SK-MEL-5 (cell line): ENCODE results near the gene SPARCL1. TPM values are rescaled to one million over a fixed set of nuclear protein-coding genes. Genes with fewer than 3 reads are reported as not detected.

Experiments
- DNase-seq: peaks from one replicate; pipeline ENCODE4 v3.0.0-alpha.2; 2016; ENCODE audit warnings: low read depth, low spot score
- in situ Hi-C: cut with HindIII; loops from 2 replicates; pipeline ENCODE4 v1.10.0; 2016; ENCODE audit warnings: low sequenced_read_pairs, high pct_unique_total_duplicates, low pct_unique_long_range_greater_than_20kb
- total RNA-seq: library from RNA; depleted of rRNA; stranded (reverse); fragments of >200 nt; shearing (Covaris generic); gene quantifications from 2 replicates; pipeline ENCODE4 v1.2.3, GENCODE V29; 2014

SPARCL1 gene
- total RNA-seq, 1 experiment from 2014 or later, result not detected

DNA sequence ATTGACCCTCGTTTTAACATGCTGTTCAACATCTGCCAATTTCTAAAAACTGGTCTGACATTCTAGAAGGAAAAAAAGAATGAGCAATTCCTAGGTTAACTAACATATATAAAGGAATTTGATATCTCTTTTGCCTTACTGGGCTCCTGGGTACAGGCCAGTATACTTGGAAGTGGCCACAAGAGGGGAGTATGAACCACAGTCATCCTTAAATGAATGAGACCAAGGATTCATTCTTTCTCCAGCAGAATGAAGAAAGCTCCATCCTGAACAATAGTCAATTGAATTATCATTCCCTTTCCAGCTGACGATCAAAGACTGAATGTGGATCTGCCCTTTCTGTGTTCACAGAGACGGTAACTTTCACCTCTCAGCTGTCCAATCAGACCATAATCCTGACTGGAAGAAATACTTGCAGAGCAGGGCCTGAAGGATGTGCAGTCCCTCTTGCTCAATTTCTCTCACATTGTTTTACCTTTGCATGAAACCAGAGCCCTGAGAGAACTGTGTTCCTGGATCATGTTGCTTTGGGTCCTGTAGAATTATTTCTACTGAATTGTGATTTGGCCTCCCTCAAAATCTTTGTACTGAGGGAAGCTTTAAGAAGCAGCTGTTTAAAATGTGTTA lies 14.8 kb upstream of the SPARCL1 start:
- peak; percentile 83 for DNase-seq
- in situ Hi-C loops, result no loop called here

DNA sequence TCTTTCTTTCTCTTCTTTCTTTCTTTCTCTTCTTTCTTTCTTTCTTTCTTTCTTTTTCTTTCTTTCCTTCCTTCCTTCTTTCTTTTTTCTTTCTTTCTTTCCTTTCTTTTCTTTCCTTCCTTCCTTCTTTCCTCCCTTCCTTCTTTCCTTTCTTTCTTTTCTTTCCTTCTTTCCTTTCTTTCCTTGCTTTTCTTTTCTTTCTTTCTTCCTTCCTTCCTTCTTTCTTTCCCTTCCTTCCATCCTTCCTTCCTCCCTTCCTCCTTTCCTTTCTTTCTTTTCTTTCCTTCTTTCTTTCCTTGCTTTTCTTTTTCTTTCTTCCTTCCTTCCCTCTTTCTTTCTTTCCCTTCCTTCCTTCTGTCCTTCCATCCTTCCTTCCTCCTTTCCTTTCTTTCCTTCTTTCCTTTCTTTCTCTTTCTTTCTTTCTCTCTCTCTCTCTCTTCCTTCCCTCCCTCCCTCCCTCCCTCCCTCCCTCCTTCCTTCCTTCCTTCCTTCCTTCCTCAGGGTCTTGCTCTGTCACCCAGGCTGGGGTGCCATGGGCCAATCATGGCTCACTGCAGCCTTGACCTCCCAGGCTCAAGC lies 13.6 kb upstream of the SPARCL1 start:
- no peak for DNase-seq
- in situ Hi-C loops, result no loop called here

DNA sequence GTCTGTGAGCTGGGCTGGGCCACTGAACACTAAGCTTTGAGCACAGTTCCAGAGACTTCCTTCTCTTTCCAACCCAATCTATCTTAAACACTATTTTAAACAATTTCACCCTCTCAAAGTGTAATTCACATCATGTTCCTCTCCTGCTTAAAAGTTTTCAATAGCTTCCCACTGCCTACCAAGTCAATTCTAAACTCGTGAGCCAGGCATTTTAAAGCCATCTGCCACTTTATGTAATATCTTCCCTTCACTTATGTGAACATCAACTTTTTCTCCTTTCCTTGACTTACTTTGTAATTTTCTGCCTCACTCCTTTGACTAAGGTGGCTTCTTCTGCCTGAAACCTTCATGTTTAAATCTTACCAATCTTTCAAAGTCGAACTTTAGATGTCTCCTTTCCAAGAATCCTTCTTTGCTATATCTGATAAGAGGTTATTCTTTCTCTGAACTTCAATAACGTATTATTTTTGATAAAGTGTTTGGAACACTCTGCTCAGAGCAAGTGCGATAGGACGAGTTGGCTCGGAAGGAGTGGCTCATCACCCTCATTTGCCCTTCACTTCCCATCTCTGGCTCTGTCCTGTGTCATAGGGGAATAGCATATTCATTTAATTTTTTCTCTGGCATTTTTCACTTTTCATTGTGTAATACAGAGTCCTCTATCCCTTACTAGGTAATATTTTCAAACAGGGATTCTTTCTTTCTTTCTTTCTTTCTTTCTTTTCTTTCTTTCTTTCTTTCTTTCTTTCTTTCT lies 13.0 kb upstream of the SPARCL1 start:
- in situ Hi-C loops, result no loop called here
- DNase-seq, result no peak

DNA sequence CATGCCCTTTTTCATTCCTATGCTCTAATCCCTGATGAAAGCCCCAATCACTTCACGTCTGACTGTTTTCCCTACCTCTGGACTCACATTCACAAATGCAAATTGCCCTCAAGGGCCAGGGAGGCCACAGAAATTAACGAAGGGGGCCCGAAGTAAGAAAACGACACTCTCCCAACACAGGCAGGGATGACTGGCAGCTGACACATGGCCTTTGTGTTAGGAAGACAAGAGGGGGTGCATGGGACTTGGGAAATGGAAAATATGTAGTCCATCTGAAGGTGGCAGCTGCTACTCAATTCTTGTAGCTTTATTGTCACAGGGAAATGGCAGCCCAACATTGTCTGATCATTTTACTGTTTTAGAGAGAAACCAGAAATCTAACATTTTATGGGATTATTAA lies 12.3 kb upstream of the SPARCL1 start:
- no peak for DNase-seq
- in situ Hi-C loops, result no loop called here

DNA sequence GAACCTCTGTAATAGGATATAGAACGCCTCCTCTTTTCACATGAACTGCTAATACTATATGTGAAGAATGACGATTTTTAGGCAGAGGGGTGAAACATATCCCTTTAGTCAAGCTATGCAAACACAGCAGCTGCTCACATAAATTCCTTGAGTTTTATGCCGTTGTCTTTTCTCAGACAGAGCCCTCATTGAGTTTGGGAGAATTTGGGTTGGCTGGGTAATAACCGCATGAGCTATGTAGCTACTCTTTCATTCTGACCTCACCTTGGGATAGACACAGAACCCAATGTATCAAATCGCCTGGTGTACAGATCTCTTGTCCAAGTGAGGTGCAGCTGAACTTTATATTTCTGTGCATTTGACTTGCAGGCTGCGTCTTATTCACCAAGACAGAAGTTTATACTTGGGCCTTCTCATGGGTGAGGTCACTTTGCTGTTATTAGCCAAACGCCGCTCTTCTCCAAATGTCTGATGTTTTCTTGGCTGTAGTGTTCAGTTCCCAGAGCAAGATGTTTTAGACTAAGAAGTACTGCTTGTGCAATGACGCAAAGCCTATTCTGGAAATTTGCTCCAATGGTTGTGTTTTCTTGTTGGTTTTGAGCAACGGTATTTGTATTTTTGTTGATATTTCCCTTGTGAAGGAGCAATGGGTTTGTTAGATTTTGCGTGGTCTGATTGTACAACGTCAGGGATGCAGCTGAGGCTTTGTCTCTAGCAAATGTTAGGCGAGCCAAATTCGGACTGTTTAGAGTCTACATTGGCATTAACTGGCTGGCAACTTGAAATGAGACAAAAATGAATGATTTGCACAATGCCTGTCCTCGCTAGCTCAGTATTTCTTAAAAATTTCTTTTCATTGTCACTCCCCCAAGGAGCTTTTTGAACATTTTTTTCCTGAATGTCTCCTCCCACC lies 11.2 kb upstream of the SPARCL1 start:
- in situ Hi-C loops, result no loop called here
- DNase-seq, result no peak

DNA sequence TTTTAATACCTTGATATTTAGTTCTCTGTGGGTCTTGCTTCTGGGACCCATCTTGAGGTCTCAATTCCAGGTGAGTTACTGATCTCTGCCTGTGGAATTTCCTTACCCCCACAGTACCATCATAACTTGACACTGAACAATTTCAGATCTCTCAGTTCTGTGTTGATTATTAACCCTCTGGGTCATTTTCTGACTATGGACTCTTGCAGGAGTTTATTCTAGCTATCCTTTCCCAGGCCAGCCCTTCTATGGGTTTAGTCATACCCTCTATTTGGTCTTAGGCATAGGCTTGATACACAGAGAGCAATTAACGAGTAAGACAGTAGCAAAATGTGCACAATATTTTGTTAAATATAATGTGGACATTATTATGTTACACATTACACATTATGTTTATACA lies 3.7 kb upstream of the SPARCL1 start:
- in situ Hi-C loops, result no loop called here

DNA sequence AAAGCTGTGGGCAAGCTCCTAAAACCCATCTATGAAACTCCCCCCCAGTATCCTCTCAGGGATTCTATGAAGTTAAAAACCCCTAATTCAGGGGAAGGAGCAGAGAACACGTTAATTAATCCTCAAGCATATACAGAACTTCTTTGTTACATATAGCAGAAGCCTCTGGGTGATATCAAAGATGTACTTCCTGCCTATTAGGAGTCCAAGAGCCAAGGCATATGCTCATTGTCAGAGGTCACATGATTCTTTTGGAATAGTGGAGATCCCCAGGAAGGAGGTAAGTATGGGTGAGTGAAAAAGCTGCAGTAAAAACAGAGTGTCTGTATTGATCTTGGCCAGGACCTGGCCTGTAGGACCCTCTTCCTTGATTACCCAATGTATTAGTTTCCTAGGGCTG lies 2.9 kb upstream of the SPARCL1 start:
- in situ Hi-C loops, result no loop called here
- DNase-seq, result peak; percentile 30

More for the DNA sequence above, 3.7 kb upstream of the SPARCL1 start:
- DNase-seq, result no peak

DNA sequence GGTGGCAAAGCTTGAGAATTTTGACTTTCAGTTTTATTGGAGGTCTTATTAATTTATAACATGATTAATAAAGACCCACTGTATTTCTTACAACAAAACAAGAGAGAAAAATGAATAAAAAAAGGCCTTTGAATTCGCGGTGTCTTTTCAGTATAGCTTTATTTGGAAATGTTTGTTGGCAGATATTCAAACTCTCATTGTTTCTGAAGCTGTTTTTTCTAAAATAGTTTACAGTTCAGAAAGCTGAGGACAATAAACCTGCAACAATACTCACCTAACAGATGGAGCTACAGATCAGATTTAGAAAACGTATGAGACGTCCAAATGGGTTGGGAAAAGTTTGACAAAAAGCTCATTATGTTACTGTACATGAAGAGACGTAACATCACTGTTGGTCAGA lies 2.4 kb upstream of the SPARCL1 start:
- in situ Hi-C loops, result no loop called here
- no peak for DNase-seq

DNA sequence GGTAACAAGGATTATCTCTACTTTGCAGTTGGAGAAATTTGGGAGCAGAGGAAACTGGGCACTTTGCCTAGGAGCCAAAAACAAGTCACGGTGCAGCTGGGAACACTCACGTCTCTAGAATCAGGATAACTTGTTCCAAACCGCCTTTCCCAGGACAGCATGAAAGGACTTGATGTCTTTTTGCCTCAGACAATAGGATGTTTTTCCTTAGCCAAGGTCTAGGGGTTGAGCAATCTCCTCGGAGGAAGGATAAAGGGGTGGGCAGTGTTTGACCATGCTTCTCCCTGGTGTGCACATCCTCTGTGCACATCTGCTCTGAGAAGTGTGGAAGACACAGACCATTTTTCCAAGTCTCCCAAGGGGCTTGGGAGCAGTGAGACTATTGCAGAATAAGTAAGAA lies 1.7 kb upstream of the SPARCL1 start:
- in situ Hi-C loops, result no loop called here
- DNase-seq, result peak; percentile 20

DNA sequence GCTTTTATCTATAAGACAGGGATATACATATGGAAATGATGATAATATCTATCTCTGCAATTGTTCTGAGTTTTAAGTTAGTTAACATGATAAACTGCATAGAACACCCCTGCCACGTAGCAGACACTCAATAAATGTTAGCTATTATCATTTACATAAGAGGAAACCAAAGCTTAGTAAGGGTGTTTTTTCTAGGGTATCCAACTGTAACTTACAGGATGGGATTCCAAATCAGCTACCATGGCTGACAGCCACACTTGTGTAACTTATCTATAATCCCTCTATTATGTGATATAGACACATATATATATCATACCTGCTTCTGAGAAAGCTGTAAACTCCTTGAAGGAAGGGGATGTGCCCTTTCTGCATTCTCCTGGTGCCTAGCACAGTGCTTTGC lies 1.1 kb upstream of the SPARCL1 start:
- no peak for DNase-seq
- in situ Hi-C loops, result no loop called here

DNA sequence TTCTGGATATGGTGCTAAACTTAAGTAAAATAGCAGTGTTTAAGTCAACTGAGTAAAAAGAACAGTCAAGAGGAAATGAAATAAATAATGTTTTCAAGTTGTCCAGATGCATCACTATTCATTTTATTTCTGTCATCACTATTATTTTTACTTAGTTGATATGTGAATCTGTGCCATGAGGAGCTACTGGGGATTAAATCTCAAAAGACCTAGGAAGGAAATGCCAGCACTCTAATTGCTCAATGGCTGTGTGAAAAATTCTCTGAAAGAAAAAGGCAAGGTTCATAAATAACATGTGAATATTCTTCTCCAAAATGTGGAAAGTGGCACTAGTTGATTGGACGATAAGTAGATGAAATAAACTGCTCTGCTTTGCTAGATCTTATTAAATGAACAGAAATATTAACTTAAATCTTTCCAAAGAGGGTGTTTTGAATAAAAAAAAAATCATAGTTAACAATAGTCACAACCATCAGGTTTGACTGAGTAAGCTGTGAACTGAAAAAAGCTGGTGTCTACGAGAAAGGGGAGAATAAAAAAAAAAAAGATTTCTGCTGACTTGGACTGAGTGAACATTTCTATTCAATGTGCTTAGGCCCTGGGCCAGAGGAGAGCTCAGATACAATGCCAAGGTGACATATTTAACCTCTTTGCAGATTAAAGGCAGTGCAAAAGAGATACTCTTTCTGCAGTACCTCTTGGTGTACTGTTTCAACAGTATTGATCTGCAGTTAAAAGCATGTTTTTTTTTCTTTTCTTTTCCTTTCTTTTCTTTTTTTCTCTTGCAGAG lies 1.6 kb downstream of the SPARCL1 start:
- DNase-seq, result no peak
- in situ Hi-C loops, result no loop called here

DNA sequence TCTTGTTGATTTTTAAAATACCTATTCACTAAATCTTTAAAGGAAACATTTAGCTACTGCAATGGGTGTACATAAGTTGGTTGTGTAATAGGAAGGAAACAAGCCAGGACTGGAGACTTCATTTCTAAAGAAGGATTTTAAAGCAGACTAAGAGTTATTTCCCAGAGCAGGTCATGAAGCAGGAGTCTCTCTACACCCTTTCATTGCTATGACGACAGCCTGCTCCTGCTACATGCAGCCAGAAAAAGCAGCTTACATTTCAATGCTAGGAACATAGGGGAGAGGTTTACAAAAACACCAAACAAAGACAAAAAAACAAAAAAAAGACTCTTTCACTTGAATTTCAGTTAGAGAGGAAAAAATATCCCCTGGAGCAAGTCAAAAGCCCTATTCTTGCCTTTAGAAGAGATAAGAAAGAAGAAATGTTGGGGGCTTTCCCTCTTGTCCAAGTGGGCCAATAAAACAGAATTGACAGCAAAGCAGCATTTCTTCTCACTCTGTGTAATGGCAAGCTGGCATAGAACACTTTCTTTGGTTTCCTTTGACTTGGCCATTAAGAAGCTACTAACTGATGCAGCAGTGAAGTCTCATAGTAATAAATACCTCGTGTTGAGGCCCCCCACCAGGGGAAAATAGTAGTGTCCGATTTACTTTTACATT lies 3.4 kb downstream of the SPARCL1 start:
- DNase-seq, result no peak
- in situ Hi-C loops, result no loop called here

DNA sequence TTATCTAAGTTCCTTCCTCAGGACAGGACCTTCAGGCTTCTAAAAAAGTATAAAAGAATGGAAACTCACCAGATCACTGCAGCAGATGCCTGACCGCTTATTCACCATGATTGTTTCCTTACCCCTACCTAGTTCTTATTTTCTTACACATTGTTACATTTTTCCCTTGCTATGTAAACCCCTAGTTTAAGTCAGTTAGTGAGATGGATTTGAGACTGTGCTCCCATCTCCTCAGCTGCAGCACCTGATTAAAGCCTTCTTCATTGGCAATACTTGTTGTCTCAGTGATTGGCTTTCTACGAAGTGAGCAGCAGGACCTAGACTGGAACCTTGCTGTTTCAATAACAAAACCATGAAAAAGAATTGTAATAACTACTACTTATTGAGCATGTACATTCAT lies 4.7 kb downstream of the SPARCL1 start:
- no peak for DNase-seq
- in situ Hi-C loops, result no loop called here

DNA sequence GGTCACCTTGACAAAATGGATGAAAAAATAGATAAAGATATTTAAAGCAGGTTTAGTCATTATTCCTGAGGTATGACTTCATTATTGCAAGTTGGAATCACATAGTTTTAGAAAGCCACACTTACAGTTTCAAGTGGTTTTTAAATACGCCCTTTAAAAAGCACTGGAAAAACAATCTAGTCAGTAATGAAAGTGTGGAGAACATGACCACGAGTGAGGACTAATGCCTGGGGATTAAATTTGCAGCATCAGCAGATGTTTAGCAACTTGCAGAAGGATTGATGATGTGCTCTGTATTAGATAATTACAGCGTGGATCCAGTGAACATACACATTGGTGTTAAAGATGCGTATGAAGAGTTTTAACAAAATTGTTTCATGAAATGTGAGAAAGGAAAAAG lies 5.9 kb downstream of the SPARCL1 start:
- no peak for DNase-seq
- in situ Hi-C loops, result no loop called here

DNA sequence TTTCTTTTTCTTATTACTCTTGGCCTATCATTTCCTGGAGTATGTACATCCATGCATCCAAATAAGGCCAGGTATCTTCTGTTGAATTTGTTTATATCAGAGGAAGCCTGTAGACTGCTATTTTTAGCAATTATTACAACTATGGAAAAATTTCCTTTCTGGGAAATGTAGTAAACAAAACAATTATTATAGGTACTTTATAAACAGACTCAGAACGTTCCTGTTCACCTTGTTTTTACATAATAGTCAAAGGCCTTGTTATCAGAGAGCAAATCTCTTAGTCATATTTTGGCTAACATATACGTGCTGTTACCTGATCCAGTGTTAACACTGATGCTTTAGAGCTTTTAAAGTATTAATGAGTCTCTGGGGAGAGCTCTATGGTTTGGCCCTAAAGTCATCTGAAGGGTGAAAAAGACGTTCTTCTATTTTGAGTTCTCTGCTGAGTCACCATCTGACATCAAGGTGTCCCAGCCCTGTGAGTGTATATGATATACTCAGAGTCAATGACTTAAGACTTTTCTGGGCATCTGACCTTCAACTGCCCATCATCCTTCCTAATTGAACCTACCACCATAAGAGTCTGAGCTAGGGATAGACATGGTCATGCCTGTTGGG lies 7.3 kb downstream of the SPARCL1 start:
- no peak for DNase-seq
- in situ Hi-C loops, result no loop called here

DNA sequence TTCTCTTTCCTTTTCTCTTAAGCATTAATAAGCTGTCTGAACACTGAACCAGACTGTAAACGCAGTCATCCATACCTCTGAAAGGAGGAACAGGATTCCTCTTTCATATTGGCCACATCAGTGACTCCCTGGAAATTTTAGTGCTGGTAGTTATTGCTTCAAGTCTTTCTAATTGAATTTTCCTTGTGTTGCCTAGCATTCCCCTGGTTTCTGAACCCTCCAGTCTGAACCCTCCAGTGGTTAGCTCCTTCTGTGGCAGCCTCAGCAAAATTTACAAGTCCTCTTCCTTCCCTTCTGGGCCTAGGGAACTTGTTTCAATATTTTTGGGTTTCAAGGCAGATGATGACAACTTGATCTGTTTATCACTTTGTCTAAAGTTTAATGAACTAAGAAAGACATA lies 7.9 kb downstream of the SPARCL1 start:
- in situ Hi-C loops, result no loop called here
- no peak for DNase-seq

DNA sequence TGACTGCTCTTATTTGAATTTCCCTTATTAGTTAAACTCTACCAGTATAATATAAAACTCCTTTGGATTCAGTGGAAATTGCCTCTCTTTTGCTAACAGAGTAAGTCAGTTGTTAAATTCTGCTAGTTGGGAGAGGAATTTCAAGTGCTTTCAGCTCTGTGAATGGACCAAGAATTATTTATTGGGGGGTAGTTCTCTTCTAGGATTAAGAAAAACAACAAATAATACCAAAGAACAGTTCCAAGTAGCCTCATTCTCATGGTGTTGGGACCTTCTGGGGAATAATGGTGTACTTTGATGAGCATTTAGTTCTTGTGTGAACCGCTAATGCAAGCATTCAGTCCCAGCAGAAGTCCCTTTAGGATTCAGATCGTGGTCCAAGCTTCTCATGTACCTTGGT lies 11.6 kb downstream of the SPARCL1 start:
- in situ Hi-C loops, result no loop called here
- no peak for DNase-seq
